Kidney epithelial cell (primary cell): ENCODE data around the gene SLC5A6. TPM values are rescaled to one million over a fixed set of nuclear protein-coding genes. Genes with fewer than 3 reads are reported as not detected.

Experiments used
- DNase-seq: peaks from one replicate; pipeline ENCODE4 v3.0.0-alpha.2; 2010; ENCODE audit warnings: low read depth
- H3K27me3 ChIP-seq: 2 replicates; pipeline ENCODE4 v1.6.0; 2011; ENCODE audit warnings: low read length; ENCODE audit not compliant: control insufficient read depth, insufficient read depth
- H3K36me3 ChIP-seq: 2 replicates; pipeline ENCODE4 v1.5.1; 2011; ENCODE audit warnings: low read length; ENCODE audit not compliant: control insufficient read depth, insufficient read depth
- H3K4me3 ChIP-seq: 2 replicates; pipeline ENCODE4 v1.5.1; 2011; ENCODE audit warnings: low read depth, mild to moderate bottlenecking, control low read depth, low read length
- total RNA-seq: library from RNA; depleted of rRNA; stranded (reverse); fragments of >200 nt; gene quantifications from 2 replicates; pipeline ENCODE4 v1.2.3, GENCODE V29; 2015
- TF ChIP-seq, protein P1 (sequence below): IDR thresholded peaks from 2 replicates; pipeline ENCODE4 v1.5.1; 2011; ENCODE audit warnings: mild to moderate bottlenecking, moderate library complexity, low read length, control low read depth, inconsistent platforms; ENCODE audit not compliant: insufficient read depth, poor library complexity, severe bottlenecking

The SLC5A6 gene
- total RNA-seq, 1 donor from 2014 or later = 52.1 TPM

DNA sequence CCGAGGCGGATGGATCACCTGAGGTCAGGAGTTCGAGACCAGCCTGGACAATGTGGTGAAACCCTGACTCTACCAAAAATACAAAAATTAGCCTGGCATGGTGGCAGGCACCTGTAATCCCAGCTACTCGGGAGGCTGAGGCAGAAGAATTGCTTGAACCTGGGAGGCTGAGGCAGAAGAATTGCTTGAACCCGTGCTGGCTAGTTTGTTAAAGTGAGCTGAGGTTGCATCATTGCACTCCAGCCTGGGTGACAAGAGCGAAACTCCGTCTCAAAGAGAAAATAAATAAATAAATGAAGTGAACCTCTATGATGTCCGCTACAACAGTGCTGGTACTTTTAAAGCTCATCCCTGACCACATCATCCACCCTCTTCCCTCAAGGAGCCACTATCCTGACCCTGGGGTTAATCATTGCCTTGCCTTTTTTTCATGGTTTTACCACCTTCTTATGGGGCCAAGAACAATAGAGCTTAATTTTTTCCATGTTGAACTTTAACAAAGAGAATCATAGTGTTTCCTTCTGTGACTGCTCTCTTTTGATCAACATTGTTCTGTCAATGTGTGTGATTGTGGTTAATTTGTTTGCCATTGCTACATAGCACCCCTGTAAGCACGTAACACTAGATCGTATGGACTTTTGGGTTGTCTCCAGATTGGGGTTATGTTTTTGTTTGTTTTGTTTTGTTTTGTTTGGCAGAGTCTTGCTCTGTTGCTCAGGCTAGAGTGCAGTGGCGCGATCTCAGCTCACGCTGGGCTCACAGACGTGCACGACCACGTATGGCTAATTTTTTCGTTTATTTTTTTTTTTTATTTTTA, 17.3 kb downstream of the SLC5A6 start:
- H3K36me3 ChIP-seq = no peaks in the 10 kb centered on the region
- TF ChIP-seq, protein P1, sequence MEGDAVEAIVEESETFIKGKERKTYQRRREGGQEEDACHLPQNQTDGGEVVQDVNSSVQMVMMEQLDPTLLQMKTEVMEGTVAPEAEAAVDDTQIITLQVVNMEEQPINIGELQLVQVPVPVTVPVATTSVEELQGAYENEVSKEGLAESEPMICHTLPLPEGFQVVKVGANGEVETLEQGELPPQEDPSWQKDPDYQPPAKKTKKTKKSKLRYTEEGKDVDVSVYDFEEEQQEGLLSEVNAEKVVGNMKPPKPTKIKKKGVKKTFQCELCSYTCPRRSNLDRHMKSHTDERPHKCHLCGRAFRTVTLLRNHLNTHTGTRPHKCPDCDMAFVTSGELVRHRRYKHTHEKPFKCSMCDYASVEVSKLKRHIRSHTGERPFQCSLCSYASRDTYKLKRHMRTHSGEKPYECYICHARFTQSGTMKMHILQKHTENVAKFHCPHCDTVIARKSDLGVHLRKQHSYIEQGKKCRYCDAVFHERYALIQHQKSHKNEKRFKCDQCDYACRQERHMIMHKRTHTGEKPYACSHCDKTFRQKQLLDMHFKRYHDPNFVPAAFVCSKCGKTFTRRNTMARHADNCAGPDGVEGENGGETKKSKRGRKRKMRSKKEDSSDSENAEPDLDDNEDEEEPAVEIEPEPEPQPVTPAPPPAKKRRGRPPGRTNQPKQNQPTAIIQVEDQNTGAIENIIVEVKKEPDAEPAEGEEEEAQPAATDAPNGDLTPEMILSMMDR = no peak
- no peaks in the 10 kb centered on the region for H3K27me3 ChIP-seq
- no peak overlapping the region for H3K4me3 ChIP-seq
- peak; percentile 41 for DNase-seq

DNA sequence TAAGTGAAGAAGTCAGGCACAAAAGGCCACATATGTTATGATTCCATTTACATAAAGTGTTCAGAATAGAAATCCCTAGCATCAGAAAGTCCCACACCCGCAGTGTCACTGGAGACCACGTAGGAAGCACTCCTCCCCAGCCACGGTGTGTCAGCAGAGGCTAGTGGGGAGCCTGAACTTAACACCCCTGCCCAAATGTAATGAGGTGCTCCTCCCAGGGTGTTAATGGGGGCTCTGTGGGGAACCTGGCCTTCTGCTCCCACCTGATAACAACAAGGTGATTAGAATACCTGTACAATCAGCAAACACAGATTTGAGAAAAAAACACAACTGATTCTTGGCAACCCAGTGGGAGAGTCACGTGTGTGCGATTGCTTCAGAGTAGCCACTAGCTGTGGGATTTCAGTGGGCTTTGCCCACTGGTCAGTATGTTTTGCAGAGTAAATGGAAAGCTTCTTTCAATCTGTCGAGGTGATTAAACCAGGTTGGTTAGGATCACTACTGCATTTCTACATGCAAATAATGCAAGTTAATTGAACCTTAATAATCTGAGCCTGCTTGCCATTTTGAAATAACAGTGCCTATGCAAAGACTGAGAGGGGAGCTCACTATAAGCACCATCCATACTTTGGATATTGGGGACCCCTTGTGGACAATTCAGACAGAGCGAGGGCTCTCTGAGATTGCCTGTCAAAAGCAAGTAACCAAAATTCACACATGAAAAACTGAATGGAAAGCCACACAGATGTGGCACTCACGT, 20.8 kb downstream of the SLC5A6 start:
- no peak for DNase-seq
- TF ChIP-seq, protein P1 = peak; percentile 66
- no peaks in the 10 kb centered on the region for H3K27me3 ChIP-seq
- H3K4me3 ChIP-seq = no peak overlapping the region
- H3K36me3 ChIP-seq = no peaks in the 10 kb centered on the region

DNA sequence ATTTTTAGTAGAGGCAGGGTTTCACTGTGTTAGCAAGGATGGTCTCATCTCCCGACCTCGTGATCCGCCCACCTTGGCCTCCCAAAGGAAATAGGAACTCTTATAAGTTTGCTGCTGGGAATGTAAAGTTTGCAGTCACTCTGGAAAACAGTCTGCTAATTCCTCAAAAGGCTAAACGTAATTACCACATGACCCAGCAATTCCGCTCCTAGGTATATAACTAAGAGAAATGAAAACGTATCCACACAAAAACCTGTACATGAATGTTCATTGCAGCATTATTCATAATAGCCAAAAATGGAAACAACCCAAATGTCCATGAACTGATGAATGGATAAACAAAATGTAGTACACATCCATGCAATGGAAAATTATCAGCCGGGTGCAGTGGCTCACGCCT, 22.1 kb downstream of the SLC5A6 start:
- TF ChIP-seq, protein P1 = no peak
- no peak for DNase-seq
- Histone ChIP-seq H3K4me3 (no peak overlapping the region), H3K27me3 (no peaks in the 10 kb centered on the region), H3K36me3 (no peaks in the 10 kb centered on the region)

DNA sequence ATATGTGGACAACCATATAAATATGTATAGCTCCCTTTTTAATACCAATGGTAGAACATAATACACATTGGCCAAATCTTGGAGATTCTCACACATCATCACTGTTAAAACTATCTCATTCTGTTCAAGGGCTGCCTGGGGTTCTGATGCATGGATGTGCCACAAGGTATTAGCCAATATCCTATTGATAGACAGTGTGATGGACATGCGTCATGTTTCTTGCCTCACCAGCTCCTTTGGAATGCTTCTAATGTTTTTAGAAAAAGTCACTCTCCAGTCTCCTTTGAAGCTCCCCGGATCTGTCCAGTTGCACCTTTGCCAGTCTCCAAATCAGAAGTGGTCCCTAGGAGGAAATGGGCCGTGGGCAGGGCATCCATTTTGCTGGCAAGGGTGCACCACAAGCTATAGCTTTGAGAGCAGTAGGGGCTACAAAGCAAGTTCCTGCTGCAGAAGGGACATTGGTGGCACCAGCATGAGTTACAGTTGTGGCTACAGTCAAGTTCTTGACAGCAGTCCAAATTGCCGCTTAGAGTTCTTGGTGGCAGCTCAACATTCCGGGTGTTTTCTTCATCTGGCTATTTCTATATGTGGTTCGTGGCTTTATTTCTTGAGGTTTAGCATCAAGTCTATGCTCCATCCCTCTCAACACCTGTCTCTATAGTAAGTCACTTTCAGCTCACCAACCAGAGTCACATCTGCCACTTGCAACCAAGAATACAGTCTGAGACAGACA, 25.3 kb downstream of the SLC5A6 start:
- H3K4me3 ChIP-seq = no peak overlapping the region
- H3K27me3 ChIP-seq = no peaks in the 10 kb centered on the region
- TF ChIP-seq, protein P1 = no peak
- no peaks in the 10 kb centered on the region for H3K36me3 ChIP-seq
- no peak for DNase-seq

DNA sequence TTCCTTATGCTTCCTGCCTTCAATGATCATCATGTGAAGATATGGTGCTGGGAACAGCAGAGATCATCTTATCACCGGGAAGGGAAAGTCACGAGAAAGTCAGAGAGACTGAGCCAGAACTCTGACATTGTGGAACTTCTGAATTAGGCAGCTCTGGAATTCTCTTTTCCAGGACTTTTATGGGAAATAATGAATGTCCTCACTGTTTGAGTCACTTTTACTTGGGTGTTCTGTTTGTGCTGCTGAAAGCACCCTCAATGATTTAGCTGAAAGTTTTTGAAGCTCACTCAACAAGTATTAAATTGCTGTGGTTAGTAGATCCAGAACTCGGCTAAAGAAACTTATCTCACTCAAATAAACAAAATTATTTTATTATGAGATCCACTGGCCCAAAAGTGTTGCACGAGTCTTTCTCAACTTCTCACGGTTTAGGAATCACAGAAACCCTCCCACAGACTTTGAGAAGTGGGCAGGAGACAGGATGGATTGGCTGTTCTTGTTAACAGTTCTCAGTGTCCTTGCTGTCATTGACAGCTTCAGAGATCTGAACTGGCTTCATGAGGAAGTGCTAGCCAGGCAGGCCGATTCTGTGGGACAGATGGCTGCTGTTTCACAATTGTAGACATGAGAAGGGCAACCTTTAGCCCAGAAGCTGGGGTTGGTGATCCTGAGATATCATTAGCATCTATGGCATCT, 26.6 kb downstream of the SLC5A6 start:
- no peak for DNase-seq

More for the DNA sequence above, 26.6 kb downstream of the SLC5A6 start:
- TF ChIP-seq, protein P1 = no peak
- Histone ChIP-seq H3K36me3 (no peaks in the 10 kb centered on the region), H3K27me3 (no peaks in the 10 kb centered on the region), H3K4me3 (no peak overlapping the region)
